HG03045 (cell line): ENCODE results near the gene DPEP2.

Experiments used
- ATAC-seq: cut with Tn5 transposase; IDR thresholded peaks from one replicate; pipeline ENCODE4 v1.9.1; 2021; ENCODE audit warnings: mild to moderate bottlenecking, moderate library complexity; ENCODE audit not compliant: unreplicated experiment

DPEP2 gene

DNA sequence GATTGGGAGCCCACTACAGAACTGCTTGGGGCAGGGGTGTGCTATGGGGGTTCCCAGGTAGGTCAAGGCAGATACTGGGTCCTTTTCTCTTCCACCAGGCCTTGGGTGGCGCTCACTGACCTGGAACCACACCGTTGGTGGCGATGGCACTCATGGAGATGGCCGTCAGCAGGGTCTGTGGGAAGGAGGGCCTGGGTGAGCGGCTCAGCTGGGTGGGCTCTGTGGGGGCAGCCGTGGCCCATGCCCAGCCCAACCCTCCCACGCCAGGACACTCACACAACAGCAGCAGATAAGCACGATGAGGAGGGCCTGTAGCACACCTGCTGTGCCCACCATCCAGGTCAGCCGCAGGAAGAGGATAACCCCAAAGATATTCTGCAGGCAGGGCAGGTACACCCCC is 41.7 kb downstream of the DPEP2 start:
- ATAC-seq: no peak

GRCh38 chr16:67954421-67955196 is 44.7 kb downstream of the DPEP2 start:
- ATAC-seq: no peak

DNA sequence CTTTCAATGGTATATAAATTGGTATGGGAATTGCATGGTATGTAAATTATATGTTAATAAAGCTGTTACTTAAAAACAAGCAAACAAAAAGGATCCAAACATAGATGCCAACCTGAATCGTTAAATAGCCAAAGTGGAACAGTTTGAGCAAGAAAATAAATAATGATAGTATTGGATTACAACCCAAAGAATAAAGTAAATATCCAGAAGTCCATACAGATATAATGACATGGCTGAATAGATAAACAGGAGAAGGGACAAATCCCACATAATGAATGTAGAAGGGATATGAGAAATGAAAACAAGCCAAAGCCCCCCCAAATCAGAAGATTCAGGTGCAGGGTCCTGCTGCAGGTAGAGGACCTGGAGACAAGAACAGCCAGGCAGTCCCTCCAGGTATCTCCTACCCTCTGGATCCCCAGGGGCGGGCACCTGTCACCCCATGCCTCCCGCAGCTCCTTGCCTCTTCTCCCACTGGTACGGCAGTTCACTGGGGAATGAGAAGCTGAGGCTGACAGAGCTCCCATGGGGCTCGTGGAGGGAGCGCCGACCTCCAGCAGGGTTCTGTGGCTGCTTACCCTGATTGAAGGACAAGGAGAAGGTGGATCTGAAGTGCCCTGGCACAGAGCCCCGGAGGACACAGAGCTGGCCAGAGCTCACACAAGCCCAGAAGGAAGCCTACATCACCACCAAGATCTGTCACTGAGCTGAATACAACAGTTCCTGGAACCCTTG is 45.5 kb downstream of the DPEP2 start:
- no peak for ATAC-seq

DNA sequence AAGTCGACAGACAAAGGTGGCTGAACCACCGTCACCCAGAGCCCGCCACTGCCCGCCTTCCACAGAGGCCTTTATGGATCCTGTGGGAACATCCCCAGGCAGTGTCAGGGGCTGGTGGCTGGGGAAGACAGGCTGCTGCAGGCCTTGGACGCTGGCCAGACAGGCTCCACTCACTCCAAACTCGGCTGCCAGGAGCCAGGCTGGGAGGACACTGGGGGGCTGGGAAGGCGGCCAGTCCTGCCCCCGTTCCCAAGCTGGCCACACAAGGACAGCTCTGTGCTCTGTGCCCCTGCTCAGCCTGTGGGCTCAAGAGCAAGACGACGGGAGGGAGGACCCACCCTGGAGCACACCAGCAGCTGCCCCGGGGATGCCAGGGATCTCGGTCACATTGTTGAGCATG is 47.8 kb downstream of the DPEP2 start:
- ATAC-seq: no peak

DNA sequence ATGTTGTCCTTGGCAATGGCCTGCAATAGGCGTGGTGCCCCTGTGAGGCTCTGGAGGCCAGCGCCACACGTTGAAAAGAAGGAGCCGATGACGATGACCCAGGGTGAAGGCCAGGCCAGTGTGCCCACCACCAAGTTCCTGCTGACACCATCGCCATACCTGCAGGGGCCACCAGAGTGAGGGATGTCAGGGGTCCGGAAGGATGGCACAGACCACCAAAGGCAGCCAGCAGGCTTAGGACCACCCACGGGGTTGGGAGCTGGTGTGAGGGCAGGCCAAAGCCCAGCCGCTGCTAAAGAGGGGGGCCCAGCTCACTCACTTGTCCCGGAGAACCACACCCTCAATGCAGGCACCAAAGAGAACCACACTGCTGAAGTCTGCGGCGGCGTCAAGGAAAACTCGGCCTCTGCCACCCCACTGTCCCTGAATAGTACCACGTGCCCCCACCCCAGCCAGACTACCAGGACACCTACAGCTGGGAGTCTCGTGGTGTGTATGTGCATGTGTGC is 48.9 kb downstream of the DPEP2 start:
- ATAC-seq: no peak

DNA sequence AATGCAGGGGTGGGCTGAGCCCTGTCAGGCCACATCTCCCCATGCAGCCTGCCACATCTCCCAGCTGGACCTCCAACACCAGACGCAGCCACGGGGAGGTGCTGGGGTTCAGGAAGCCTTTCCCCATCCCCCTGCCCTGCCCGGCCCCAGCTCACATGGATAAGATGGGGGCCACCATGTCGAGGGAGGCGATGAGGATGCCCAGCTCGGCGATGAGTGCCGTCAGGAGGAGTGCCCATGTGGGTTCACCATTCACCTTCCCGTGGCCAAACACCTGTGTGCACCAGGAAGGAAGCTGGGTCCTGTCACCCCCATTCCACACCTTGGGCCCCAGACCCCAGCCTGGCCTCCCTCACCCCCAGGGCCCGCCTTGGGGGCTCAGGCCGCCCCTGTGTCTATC is 49.6 kb downstream of the DPEP2 start:
- ATAC-seq: no peak

- ATAC-seq: no peak
Observed at GRCh38 chr16:67948015-67948414, 51.3 kb downstream of the DPEP2 start.

DNA sequence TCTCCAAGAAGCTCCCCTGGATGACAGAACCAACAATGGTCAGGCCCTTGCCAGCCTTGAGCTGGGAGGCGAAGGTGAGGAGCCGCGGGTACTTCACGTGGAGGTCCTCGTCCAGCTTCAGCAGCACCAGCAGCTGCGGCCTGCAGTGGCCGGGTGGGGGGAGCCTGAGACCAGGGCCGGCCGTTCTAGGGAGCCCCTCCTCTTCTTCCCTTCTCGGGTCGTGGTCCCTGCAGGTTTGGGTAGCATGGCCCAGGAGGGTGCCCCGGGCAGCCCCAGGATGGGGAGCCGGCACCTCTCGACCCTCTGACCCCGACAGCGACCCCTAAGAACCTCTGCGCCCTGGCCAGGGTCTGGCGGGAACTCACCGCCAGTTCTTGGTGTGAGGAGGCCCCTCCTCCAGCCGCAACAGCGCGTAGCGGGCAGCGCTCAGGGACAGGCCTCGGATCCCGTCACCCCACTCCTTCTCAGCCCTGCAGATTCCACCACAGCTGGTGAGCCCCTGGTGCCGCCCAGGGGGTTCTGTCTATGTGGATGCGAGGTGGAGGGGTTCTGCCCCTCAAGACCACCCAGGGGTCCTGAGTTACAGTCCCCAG is 52.2 kb downstream of the DPEP2 start:
- ATAC-seq: no peak

DNA sequence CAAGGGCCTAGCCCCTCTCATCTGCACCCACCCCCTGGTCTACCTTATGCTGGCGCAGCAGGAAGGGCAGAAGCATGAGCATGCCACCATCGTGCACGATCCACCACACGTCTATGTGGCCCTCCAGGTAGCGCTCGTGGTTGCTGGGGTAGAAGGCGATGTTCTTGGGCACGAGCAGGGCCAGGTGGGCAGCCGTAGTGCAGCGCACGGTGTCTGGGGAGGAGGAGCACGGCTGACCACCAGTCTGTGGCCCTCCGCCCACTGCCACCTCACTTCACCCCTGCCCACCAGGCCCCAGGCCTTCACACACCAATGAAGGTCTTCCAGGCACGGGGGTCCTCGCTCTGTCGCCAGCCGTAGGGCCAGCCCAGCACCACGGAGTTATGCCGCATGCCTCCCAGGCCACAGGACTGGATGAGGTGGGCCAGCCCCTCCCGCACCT is 53.1 kb downstream of the DPEP2 start:
- no peak for ATAC-seq

DNA sequence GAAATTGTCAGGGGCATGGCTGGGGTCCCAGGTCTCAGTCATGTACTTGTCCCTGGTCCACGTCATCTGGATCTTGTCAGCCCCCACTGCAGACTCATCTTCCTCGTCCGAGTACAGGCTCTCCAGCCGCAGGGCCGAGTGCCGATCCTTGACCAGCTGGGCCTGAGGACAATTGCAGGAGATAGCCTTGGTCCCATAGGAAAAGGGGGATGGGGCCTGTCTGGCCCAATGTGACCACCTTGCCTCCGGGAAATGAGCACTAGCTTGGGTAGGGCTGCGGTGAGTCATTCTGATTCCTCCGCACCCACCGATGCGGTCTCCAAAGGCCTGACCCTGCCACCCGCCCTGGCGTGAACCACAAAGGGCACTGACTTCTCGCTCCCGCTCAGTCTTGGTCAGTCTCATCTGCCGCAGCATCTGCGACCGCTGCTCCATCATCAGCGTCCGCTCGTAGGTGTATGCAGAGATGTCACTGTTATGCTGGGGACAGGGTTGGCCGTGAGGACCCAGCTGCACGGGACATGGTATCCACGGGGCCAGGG is 53.8 kb downstream of the DPEP2 start:
- ATAC-seq: no peak

- ATAC-seq: no peak
Observed at GRCh38 chr16:67944690-67945391, 54.4 kb downstream of the DPEP2 start.

GRCh38 chr16:67943619-67944504 is 55.4 kb downstream of the DPEP2 start, which contains the start of gene LCAT:
LCAT (minus strand) TSS chr16:67944120; CDS start chr16:67944101, 19 bp downstream.
- ATAC-seq: no peak

DNA sequence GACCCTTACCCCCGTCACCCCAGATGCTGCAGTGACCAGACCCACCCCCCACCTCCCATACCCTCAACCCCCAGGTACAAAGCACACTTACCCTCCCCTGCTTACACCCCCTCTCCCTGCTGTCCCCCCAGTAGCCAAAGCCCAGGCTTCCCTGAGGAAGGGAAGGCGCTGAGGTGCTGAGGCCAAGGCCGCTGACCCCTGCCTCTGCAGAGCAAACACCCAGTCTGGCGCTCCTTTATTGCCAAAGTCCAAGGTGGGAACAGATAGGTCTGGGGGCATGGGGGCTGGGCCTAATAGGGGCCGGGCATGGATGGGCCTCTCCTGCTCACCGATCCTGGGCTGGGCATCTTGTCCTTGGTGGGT is 56.0 kb downstream of the DPEP2 start:
- no peak for ATAC-seq

DNA sequence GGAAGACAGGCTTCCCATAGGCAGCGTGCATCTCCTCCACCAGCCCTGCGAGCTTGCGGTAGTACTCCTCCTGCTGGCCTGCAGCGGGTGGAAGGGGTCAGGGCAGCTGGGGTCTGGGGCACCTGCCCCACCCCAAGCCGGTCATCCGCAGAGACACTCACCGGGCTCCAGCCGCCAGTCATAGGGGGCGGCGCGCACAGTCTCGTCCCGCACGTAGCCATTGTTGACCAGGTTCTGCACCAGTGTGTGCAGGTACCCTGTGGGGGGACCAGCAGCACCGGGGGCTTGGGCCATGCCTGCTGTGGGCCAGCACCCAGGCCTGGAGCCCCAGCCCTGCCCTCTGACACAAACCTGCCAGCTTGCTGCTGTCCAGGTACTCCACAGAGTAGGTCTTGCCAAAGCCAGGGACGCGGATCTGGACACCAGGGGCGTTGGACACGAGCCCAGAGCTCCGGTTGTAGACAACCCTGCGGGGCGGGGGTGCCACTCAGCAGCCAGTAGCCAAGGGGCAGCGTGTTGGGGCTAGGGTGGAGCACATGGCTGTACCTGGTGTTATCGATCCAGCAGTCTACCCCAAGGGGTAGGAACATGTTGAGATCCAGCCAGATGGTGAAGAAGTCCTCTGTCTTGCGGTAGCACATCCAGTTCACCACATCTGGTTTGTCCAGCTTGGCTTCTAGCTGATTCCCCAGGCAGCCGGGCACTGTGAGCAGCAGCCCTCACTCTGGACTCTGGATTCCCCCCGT is 56.6 kb downstream of the DPEP2 start:
- ATAC-seq: no peak

- ATAC-seq: no peak
Observed at GRCh38 chr16:67942200-67942509, 57.1 kb downstream of the DPEP2 start.

DNA sequence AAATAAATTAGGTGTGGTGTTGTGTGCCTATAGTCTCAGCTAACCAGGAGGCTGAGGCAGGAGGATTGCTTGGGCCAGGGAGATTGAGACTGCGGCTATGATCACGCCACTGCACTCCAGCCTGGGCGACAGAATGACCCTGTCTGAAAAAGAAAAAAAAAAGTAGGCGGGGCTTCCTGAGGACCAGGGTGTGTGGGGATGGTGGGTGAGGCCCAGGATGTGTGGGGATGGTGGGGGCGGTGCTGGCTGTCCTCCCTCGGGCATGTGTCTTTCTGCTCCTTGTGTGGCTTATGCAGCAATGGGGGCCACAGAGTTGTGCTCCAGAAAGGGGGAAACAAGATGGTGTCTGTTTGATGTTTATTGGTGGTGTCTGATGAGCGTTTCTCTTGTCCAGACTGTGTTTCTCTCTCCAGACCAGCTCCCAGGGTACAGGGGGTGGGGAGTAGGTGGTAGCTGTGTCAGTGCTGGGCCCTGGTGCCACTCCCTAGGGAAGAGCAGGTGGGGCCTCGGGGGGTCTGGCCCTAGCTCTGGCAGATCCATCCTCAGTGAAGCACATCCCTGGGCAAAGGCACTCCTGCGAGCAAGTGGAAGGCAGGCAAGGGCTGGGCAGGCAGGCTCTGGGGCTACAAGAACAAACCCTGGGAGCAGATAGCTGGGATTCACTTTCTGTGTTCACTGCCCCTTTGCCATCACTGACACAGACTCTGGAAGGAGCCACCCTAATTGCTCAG is 57.6 kb downstream of the DPEP2 start:
- no peak for ATAC-seq

DNA sequence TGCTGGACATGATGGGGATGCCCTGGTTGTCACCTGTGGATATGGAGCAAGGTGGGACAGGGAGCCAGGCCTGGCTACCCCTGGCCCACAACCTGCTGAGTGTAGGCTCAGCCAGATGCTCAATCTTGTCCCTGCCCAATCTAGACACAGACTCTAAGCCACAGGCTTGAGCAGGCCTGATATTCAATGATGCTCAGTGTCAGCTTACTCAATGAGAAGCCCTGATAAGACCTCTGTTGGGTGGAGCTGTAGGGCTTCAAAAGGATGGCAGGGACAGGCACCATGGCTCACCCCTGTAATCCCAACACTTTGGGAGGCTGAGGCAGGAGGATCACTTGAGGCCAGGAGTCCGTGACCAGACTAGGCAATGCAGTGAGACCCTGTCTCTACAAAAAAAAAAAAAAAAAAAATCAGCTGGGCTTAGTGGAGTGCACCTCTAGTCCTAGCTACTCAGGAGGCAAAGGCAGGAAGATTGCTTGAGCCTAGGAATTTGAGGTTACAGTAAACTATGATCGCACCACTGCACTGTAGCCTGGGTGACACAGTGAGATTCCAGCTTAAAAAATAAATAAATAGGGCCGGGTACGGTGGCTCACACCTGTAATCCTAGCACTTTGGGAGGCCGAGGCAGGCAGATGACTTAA is 58.7 kb downstream of the DPEP2 start:
- no peak for ATAC-seq
